ENCODE results near the gene SMCO4.

SMCO4 gene

GRCh38 chr11:93512073-93512475, 31.1 kb downstream of the SMCO4 start:
- POLR2A ChIA-PET, result no interaction called here

GRCh38 chr11:93510196-93510873, 32.9 kb downstream of the SMCO4 start:
- POLR2A ChIA-PET, result no interaction called here
- no peak for TF ChIP-seq CTBP1 (IDR thresholded peaks at IDR 0.05; ENCODE audit: borderline replicate concordance)
- no peak for TF ChIP-seq FOXA1 (IDR thresholded peaks at IDR 0.05)
- no peak for TF ChIP-seq PKNOX1 (IDR thresholded peaks at IDR 0.05)
- no peak for TF ChIP-seq TARDBP (IDR thresholded peaks at IDR 0.05)
- no peak for TF ChIP-seq FOXK2 (IDR thresholded peaks at IDR 0.05)
- no peak for TF ChIP-seq L3MBTL2 (conservative IDR thresholded peaks at IDR 0.05)
- TF ChIP-seq ZNF384 (IDR thresholded peaks at IDR 0.05), result no peak
- TF ChIP-seq HDGF (IDR thresholded peaks at IDR 0.05; ENCODE audit: borderline replicate concordance), result no peak
- TF ChIP-seq LEF1 (IDR thresholded peaks at IDR 0.05; ENCODE audit: borderline replicate concordance), result no peak
- no peak for TF ChIP-seq SUZ12 (IDR thresholded peaks at IDR 0.05)
- no peak for TF ChIP-seq BHLHE40 (IDR thresholded peaks at IDR 0.05; ENCODE audit: borderline replicate concordance)
- no peak for TF ChIP-seq NFRKB (IDR thresholded peaks at IDR 0.05)
- no peak for TF ChIP-seq FOXM1 (IDR thresholded peaks at IDR 0.05; ENCODE audit: borderline replicate concordance)
- no peak for TF ChIP-seq SP1 (IDR thresholded peaks at IDR 0.05)
- TF ChIP-seq ARNT (IDR thresholded peaks at IDR 0.05), result no peak
- no peak for TF ChIP-seq ELF4 (IDR thresholded peaks at IDR 0.05)
- CTCF ChIA-PET, result interaction anchor here (0.7 kb wide), 1 partner anchor 108 kb away, joined by 5 read pairs; no protein-coding TSS in a partner anchor
- no peak for DNase-seq (ENCODE audit: extremely low spot score)

More at GRCh38 chr11:93512073-93512475, 31.1 kb downstream of the SMCO4 start:
- DNase-seq (ENCODE audit: extremely low spot score), result no peak
- CTCF ChIA-PET, result no interaction called here
- TF ChIP-seq SP1 (IDR thresholded peaks at IDR 0.05) (no peak), FOXM1 (IDR thresholded peaks at IDR 0.05; ENCODE audit: borderline replicate concordance) (no peak), ZNF384 (IDR thresholded peaks at IDR 0.05) (no peak), NFRKB (IDR thresholded peaks at IDR 0.05) (no peak), HDGF (IDR thresholded peaks at IDR 0.05; ENCODE audit: borderline replicate concordance) (no peak), FOXK2 (IDR thresholded peaks at IDR 0.05) (no peak), BHLHE40 (IDR thresholded peaks at IDR 0.05; ENCODE audit: borderline replicate concordance) (no peak), FOXA1 (IDR thresholded peaks at IDR 0.05) (no peak), ARNT (IDR thresholded peaks at IDR 0.05) (no peak), SUZ12 (IDR thresholded peaks at IDR 0.05) (no peak), L3MBTL2 (conservative IDR thresholded peaks at IDR 0.05) (no peak), CTBP1 (IDR thresholded peaks at IDR 0.05; ENCODE audit: borderline replicate concordance) (no peak), LEF1 (IDR thresholded peaks at IDR 0.05; ENCODE audit: borderline replicate concordance) (no peak)

GRCh38 chr11:93507517-93507916, 35.7 kb downstream of the SMCO4 start:
- DNase-seq (ENCODE audit: extremely low spot score), result no peak
- POLR2A ChIA-PET, result no interaction called here
- CTCF ChIA-PET, result no interaction called here
- TF ChIP-seq BHLHE40 (IDR thresholded peaks at IDR 0.05; ENCODE audit: borderline replicate concordance), result no peak
- no peak for TF ChIP-seq SP1 (IDR thresholded peaks at IDR 0.05)
- no peak for TF ChIP-seq ARNT (IDR thresholded peaks at IDR 0.05)

GRCh38 chr11:93505703-93506102, 37.5 kb downstream of the SMCO4 start:
- TF ChIP-seq FOXM1 (IDR thresholded peaks at IDR 0.05; ENCODE audit: borderline replicate concordance) (no peak), BHLHE40 (IDR thresholded peaks at IDR 0.05; ENCODE audit: borderline replicate concordance) (no peak), ELF4 (IDR thresholded peaks at IDR 0.05) (no peak), HDGF (IDR thresholded peaks at IDR 0.05; ENCODE audit: borderline replicate concordance) (no peak), ZNF384 (IDR thresholded peaks at IDR 0.05) (no peak), NFRKB (IDR thresholded peaks at IDR 0.05) (no peak), PKNOX1 (IDR thresholded peaks at IDR 0.05) (no peak), TARDBP (IDR thresholded peaks at IDR 0.05) (no peak), ARNT (IDR thresholded peaks at IDR 0.05) (no peak), L3MBTL2 (conservative IDR thresholded peaks at IDR 0.05) (no peak), SUZ12 (IDR thresholded peaks at IDR 0.05) (no peak), LEF1 (IDR thresholded peaks at IDR 0.05; ENCODE audit: borderline replicate concordance) (no peak), FOXA1 (IDR thresholded peaks at IDR 0.05) (no peak)
- DNase-seq (ENCODE audit: extremely low spot score), result no peak
- CTCF ChIA-PET, result no interaction called here
- POLR2A ChIA-PET, result no interaction called here

- no peak for DNase-seq (ENCODE audit: extremely low spot score)
- ChIA-PET POLR2A (no interaction called here), CTCF (no interaction called here)
- TF ChIP-seq HDGF (IDR thresholded peaks at IDR 0.05; ENCODE audit: borderline replicate concordance), result no peak
- TF ChIP-seq L3MBTL2 (conservative IDR thresholded peaks at IDR 0.05), result no peak
- no peak for TF ChIP-seq SP1 (IDR thresholded peaks at IDR 0.05)
- no peak for TF ChIP-seq BHLHE40 (IDR thresholded peaks at IDR 0.05; ENCODE audit: borderline replicate concordance)
- no peak for TF ChIP-seq NFRKB (IDR thresholded peaks at IDR 0.05)
- no peak for TF ChIP-seq FOXM1 (IDR thresholded peaks at IDR 0.05; ENCODE audit: borderline replicate concordance)
- no peak for TF ChIP-seq ZNF384 (IDR thresholded peaks at IDR 0.05)
These were observed 38.8 kb downstream of the SMCO4 start for GRCh38 chr11:93504110-93505095.

GRCh38 chr11:93501856-93502255, 41.3 kb downstream of the SMCO4 start:
- TF ChIP-seq SUZ12 (IDR thresholded peaks at IDR 0.05) (no peak), FOXM1 (IDR thresholded peaks at IDR 0.05; ENCODE audit: borderline replicate concordance) (no peak), TARDBP (IDR thresholded peaks at IDR 0.05) (no peak), L3MBTL2 (conservative IDR thresholded peaks at IDR 0.05) (no peak), PKNOX1 (IDR thresholded peaks at IDR 0.05) (no peak), ZNF384 (IDR thresholded peaks at IDR 0.05) (no peak), CTBP1 (IDR thresholded peaks at IDR 0.05; ENCODE audit: borderline replicate concordance) (no peak), FOXA1 (IDR thresholded peaks at IDR 0.05) (no peak), ARNT (IDR thresholded peaks at IDR 0.05) (no peak), BHLHE40 (IDR thresholded peaks at IDR 0.05; ENCODE audit: borderline replicate concordance) (no peak), SP1 (IDR thresholded peaks at IDR 0.05) (no peak)
- CTCF ChIA-PET, result no interaction called here
- no peak for DNase-seq (ENCODE audit: extremely low spot score)
- POLR2A ChIA-PET, result no interaction called here

Data from HEK293T (cell line).